HG02678 (cell line): Measurements from ENCODE around the gene SRSF8.
A peak's percentile ranks its signal among the peaks of the same experiment; 100 is the strongest.

Source experiments
- ATAC-seq: cut with Tn5 transposase; IDR thresholded peaks from one replicate; pipeline ENCODE4 v1.9.1; 2021; ENCODE audit warnings: mild to moderate bottlenecking, moderate library complexity; ENCODE audit not compliant: unreplicated experiment

Gene SRSF8

GRCh38 chr11:95067841-95068219 is 1.1 kb downstream of the SRSF8 start:
- ATAC-seq: no peak

DNA sequence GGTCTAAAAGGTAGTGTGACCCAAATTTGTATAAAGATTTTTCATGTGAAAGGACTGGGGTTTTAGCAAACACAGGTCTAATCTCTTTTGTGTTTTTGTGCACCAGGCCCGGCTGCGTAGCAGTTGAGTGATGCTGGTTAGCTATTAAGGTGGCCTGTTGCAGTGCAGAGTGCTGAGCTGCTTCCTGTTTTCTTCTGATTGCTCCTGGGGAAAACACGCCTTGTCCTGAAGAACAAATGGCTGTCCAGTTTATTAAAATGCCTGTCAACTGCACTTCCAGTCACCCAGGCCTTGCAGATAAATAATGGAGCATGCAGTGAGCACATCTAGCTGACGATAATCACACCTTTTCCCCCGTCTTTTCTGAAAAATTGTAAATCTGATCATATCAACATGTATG is 1.8 kb downstream of the SRSF8 start:
- peak; percentile 65 for ATAC-seq

GRCh38 chr11:95070471-95070870 is 3.8 kb downstream of the SRSF8 start:
- no peak for ATAC-seq

DNA sequence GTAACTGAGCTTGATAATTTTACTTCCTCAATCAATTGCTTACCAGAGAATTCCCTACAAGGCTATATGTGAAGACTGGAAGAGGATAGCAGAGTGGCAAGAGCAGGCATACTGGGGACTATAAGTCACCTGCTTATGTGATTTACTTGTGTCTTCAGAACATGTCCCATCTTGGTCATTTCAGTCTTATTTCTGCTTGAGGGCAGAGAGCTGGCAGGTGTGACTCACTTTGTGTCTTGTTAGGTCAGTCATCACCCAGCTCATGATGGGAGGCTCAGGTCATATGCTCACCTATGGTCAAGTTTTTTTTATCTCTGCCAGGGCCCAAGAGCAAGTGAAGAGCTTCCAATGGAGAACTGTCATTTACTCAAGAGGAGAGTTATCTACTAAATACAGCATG is 6.2 kb downstream of the SRSF8 start:
- ATAC-seq: no peak

DNA sequence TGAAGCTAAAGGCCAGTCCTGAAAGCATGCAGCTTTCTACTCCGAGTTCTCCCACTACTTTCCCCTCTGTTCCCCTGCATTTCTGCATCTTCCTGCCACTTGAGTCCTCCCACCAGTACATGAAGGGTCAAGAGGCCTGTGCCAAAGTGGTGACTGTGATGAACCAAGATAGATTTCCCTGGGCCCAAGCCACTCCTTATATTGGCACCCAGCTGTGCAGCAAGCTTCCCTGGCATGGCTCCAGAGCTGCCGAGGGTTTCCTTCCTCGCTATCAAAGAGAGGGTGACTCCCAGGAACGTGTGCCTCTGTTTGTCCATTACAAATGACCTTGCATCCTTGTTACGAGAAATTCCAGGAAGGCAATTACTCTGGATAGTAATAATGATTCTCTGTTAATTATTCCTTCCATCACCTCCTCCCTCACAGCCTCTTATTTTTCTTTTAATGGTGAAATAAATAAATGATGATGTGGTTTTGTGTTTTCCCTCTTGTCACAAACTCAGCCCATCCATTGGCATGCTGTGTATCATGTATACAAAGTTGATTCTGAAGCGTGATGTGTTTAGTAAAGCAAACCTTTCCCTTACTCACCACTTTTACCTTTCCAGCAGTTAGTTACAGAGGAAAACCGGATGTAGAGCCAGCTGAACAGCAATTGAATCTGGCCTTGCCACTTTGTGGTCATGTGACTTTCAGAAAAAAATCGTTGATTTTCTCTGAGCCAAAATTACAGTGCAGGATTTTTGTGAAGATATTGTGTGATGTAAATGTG is 8.3 kb downstream of the SRSF8 start:
- no peak for ATAC-seq

- peak; percentile 73 for ATAC-seq
Observed at GRCh38 chr11:95076416-95076815, 9.7 kb downstream of the SRSF8 start.

GRCh38 chr11:95076981-95077380 is 10.3 kb downstream of the SRSF8 start:
- ATAC-seq: no peak

DNA sequence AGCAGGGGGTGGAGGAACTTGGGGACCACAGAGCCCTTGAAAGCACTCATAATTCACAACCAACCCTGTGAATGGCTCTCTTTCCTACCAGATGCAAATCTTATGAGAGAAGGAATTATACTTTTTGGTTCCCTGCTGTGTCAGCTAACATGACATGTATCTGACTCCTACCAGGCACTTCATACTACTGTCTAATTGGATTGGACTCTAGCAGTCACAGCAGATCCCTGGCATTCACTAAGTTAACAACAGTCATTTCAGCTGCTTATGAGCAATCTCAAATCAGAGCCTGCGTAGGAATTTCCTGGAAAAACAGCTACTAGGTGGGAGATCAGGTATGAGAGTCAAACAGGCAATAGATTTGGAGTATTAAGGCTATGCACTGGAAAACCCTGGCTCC is 11.8 kb downstream of the SRSF8 start:
- no peak for ATAC-seq

GRCh38 chr11:95081010-95081409 is 14.3 kb downstream of the SRSF8 start:
- ATAC-seq: no peak

GRCh38 chr11:95081412-95081811 is 14.7 kb downstream of the SRSF8 start:
- no peak for ATAC-seq

GRCh38 chr11:95082576-95083001 is 15.9 kb downstream of the SRSF8 start:
- ATAC-seq: no peak

DNA sequence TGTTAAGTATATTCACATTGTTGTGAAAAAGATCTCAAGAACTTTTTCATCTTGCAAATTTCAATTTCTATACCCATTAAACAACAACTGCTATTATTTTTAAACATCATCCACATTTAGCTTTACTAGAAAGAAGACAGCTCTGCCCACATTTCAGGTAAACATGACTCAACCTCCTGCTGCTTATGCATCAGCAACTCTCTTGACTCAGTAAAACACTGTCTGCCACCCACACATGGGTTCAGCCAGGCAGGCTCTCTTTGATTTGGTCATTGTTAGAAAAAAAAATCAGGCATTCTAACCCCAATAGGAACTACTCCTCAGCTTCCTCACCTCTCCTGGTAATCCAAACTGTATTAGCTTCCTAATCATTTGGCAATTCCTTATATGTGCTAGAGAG is 17.8 kb downstream of the SRSF8 start:
- peak; percentile 40 for ATAC-seq

DNA sequence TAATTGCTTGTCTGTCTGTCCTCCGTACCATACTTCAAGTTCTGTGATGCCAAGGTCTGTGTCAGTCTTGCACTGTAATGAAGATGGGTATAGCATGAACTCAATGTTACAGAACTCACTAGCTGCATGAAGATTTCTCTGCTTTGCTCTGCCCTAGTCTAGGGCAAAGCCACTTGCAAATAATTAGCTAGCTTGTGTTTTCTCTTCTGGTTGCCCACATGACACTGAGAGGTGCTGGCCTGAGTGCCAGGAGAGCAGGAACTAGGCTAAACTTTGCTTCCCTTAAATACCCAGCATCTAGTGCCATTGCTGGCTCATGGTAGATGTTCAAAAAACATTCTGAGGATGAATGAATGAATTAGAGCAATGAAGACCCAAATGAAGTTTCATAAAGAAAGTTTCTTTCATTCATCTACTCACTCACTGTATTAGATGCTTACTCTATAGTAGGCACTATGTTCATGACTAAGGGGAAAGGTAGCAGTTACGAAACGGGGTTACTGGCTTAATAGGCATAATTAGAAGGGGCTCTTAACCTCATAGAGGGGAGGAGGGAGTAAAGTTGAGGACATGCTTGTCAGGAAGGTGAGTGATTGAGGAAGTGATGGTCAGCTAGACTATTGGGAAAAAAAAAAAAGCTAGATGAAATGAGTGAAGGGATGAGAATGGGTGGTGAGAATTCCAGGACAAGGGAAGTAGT is 18.5 kb downstream of the SRSF8 start:
- ATAC-seq: no peak

- ATAC-seq: no peak
Observed at GRCh38 chr11:95086151-95086550, 19.4 kb downstream of the SRSF8 start.

DNA sequence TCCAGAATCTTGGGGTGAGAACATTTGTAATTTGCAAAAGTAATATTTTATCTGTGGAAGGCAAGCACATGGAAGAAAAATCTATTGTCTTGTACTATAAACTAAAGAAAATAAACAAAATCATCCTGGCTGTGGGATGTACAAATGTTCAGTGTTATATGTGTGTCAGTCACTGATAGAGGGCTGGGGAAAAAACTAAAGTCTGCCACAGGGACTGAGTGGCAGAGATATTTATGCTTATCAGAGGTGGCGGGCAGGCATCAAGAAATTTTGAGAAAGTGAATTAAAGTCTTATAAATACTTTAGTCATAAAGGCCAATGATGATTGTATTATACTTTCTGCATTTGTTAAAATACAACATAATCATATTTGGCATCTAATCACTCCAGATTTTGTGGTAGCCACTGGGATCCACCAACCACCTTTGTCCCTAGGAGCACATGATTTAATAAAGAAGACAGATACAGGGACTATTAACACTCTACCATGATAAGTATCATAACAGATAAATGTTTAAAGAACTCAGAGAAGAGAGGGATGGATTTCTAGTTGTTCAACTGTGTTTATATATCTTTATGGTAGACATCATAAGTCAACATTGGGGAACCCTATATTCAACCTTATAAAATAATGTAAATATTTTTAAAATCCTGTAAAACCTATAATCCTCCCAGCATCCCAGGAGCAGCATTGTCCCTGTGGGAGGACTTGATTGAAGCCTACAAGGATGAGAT is 20.3 kb downstream of the SRSF8 start:
- no peak for ATAC-seq

GRCh38 chr11:95088946-95089619 is 22.4 kb downstream of the SRSF8 start:
- ATAC-seq: peak; percentile 54

DNA sequence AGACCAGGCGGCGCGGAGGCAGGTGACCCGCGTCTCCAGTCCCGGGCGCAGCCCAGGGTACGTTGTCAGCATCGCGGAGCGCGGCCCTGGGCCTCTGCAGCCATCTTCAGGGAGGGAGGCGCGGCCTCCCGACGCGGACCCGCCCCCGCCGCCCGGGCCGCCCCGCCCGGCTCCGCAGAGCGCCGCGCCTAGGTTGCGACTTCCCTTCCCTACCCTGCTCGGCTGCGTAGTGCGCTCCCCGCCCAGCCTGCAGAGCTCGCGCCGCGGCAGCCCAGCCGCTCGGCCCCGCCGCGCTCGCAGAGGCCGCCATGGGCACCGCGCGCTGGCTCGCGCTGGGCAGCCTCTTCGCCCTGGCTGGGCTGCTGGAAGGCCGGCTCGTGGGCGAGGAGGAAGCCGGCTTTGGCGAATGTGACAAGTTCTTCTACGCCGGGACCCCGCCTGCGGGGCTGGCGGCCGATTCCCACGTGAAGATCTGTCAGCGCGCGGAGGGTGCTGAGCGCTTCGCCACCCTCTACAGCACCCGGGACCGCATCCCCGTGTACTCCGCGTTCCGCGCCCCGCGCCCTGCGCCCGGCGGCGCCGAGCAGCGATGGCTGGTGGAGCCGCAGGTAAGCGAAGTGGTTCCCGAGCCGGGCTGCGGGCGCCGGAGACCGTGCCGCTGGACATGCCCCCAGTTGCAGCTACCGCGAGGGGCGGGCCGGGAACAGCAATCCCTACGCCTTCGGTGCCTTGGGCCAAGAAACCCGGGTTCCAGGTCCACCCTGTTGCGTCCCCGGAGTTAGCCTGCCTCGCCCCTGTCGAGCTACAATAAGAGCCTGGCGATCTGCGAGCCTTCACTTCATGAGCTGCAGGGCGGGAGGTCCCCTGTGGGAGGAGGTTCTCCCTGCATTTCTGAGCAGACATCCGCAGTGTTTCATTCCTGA is 23.2 kb downstream of the SRSF8 start, which contains the start of gene ENDOD1:
ENDOD1 (plus strand) TSS at position 227 of the 923 bp plus-strand sequence; CDS start at position 309, 82 bp downstream.
- ATAC-seq: peak; percentile 89

- ATAC-seq: no peak
Observed at GRCh38 chr11:95091663-95092180, 25.0 kb downstream of the SRSF8 start.

DNA sequence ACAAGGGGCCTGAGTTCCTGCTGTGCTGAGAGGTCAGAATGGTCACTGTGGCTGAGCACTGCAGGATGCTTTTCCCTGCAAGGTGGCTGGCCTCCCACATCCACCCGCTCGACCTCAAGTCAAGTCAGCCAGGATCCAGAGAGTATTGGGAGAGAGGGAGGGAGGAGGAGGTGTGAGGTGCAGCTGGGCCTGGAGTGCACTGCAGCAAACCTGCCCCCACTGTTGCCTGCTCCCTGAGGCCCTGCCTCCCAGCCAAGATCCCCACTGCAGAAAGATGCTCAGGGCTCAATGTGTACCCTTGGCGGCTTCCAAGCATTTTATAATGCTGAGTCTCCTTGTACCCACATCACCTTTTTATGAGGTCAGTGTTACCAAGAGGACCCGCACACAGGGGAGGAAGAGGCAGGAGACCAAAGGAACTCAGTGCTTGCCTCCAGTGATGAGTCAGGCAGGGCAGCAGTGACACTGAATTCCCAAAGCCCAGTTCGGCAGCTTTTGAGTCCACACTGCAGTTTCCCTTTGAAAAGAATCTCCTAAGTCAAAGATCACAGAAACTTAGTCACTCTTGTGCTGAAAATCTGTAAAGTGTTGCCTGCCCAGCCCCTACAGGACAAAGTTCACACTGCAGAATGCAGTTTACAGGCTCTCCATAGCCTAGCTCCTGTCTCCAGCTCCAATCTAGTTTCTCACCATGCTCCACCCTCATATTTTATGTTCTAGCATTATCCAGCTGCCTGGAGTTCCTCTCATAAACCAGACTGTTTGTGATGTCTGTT is 26.0 kb downstream of the SRSF8 start:
- no peak for ATAC-seq
